Smooth muscle cell (in vitro differentiated cells): ENCODE measurements around the gene FAM170B. TPM values are rescaled to one million over a fixed set of nuclear protein-coding genes. Genes with fewer than 3 reads are reported as not detected.

Experiments
- DNase-seq: peaks from one replicate; lab custom pipeline; 2025; ENCODE audit not compliant: unreplicated experiment; lab: John Stamatoyannopoulos, UW
- H2AFZ ChIP-seq: fragments of 200-600 bp; sonication (generic); 2 replicates; pipeline ENCODE4 v1.6.0; 2016; ENCODE audit warnings: antibody characterized with exemption, low read depth, mild to moderate bottlenecking
- H3F3A ChIP-seq: fragments of 200-600 bp; sonication (generic); 2 replicates; pipeline ENCODE4 v1.6.0; 2017; ENCODE audit warnings: antibody characterized with exemption, low read depth
- H3K27ac ChIP-seq: fragments of 200-600 bp; sonication (generic); 2 replicates; pipeline ENCODE4 v1.5.1; 2016; ENCODE audit warnings: low read depth, mild to moderate bottlenecking
- H3K27me3 ChIP-seq: fragments of 200-600 bp; sonication (generic); 2 replicates; pipeline ENCODE4 v1.6.1; 2016; ENCODE audit warnings: low read depth, mild to moderate bottlenecking
- H3K36me3 ChIP-seq: fragments of 200-600 bp; sonication (generic); 2 replicates; pipeline ENCODE4 v1.5.1; 2016; ENCODE audit warnings: low read depth
- H3K4me1 ChIP-seq: fragments of 200-600 bp; sonication (generic); 2 replicates; pipeline ENCODE4 v1.5.1; 2016; ENCODE audit warnings: low read depth
- H3K4me2 ChIP-seq: fragments of 200-600 bp; sonication (generic); 2 replicates; pipeline ENCODE4 v1.6.0; 2016; ENCODE audit warnings: mild to moderate bottlenecking
- H3K4me3 ChIP-seq: fragments of 200-600 bp; sonication (generic); 2 replicates; pipeline ENCODE4 v1.5.1; 2016; ENCODE audit warnings: mild to moderate bottlenecking
- H3K79me2 ChIP-seq: fragments of 200-600 bp; sonication (generic); 2 replicates; pipeline ENCODE4 v1.6.0; 2016; ENCODE audit warnings: low read depth, mild to moderate bottlenecking
- H3K9ac ChIP-seq: fragments of 200-600 bp; sonication (generic); 2 replicates; pipeline ENCODE4 v1.6.0; 2016; ENCODE audit warnings: low read depth
- H3K9me3 ChIP-seq: fragments of 200-600 bp; sonication (generic); replicated peaks from 2 replicates; pipeline ENCODE4 v1.5.1; 2016; ENCODE audit warnings: low read depth
- H4K20me1 ChIP-seq: fragments of 200-600 bp; sonication (generic); 2 replicates; pipeline ENCODE4 v1.6.0; 2016; ENCODE audit warnings: low read depth
- CTCF ChIP-seq: fragments of 200-600 bp; sonication (generic); IDR thresholded peaks from 2 replicates; pipeline ENCODE4 v1.5.1; 2017; ENCODE audit warnings: borderline replicate concordance, mild to moderate bottlenecking, antibody characterized with exemption; ENCODE audit not compliant: insufficient read depth, poor library complexity, severe bottlenecking
- WGBS: methylation state at CpG from one replicate; pipeline ENCODE4 v1.1.7; 2016; ENCODE audit warnings: low lambda C conversion rate; 5-methylcytosine and 5-hydroxymethylcytosine counted together
- polyA plus RNA-seq: library from polyadenylated mRNA; unstranded; fragments of >200 nt; fragmentation: Nextera tagmentation; extraction: Ambion mirVana; gene quantifications from 2 replicates; pipeline ENCODE4 v1.2.1, GENCODE V29; 2016
- total RNA-seq: library from RNA; depleted of rRNA; stranded (reverse); fragments of >200 nt; gene quantifications from 2 replicates; pipeline ENCODE4 v1.2.3, GENCODE V29; 2014

The FAM170B gene
- total and polyA plus RNA-seq, 2 experiments from 2014 or later = not detected

GRCh38 chr10:49103761-49104160 is 30.1 kb downstream of the FAM170B start:
- DNase-seq = no peak
- H3K9ac ChIP-seq = no peak overlapping the region

GRCh38 chr10:49099046-49099445 is 34.8 kb downstream of the FAM170B start:
- Histone ChIP-seq H3K4me1 (no peaks in the 10 kb centered on the region), H3K4me2 (no peak overlapping the region), H3K79me2 (no peaks in the 10 kb centered on the region), H3K27ac (no peak overlapping the region), H4K20me1 (no peaks in the 10 kb centered on the region), H3F3A (no peaks in the 10 kb centered on the region), H3K4me3 (no peak overlapping the region), H3K27me3 (no peaks in the 10 kb centered on the region), H2AFZ (no peak overlapping the region), H3K36me3 (no peaks in the 10 kb centered on the region), H3K9me3 (no peaks in the 10 kb centered on the region), H3K9ac (no peak overlapping the region)
- no peak for DNase-seq
- 83% methylated on average over 8 of the region's 8 CpGs for WGBS
- no peak for TF ChIP-seq CTCF

More at GRCh38 chr10:49103761-49104160, 30.1 kb downstream of the FAM170B start:
- no peak overlapping the region for H3K4me2 ChIP-seq
- H3K27ac ChIP-seq = no peak overlapping the region
- no peaks in the 10 kb centered on the region for H3K79me2 ChIP-seq
- H4K20me1 ChIP-seq = peaks cover 6% of the 10 kb centered on the region
- H3F3A ChIP-seq = no peaks in the 10 kb centered on the region
- no peaks in the 10 kb centered on the region for H3K27me3 ChIP-seq
- WGBS = 95% methylated on average over 4 of the region's 4 CpGs
- no peak overlapping the region for H3K4me3 ChIP-seq
- no peaks in the 10 kb centered on the region for H3K9me3 ChIP-seq
- no peak overlapping the region for H2AFZ ChIP-seq
- TF ChIP-seq CTCF = no peak
- H3K4me1 ChIP-seq = no peaks in the 10 kb centered on the region
- H3K36me3 ChIP-seq = no peaks in the 10 kb centered on the region

- Histone ChIP-seq H3K4me3 (no peak overlapping the region), H3K9me3 (no peaks in the 10 kb centered on the region), H3K27me3 (no peaks in the 10 kb centered on the region), H3F3A (no peaks in the 10 kb centered on the region), H3K36me3 (no peaks in the 10 kb centered on the region), H2AFZ (no peak overlapping the region), H3K9ac (no peak overlapping the region), H3K27ac (no peak overlapping the region), H3K79me2 (no peaks in the 10 kb centered on the region), H3K4me1 (no peaks in the 10 kb centered on the region), H3K4me2 (no peak overlapping the region), H4K20me1 (no peaks in the 10 kb centered on the region)
- no peak for DNase-seq
- WGBS = 93% methylated on average over 8 of the region's 8 CpGs
- no peak for TF ChIP-seq CTCF
Measured at GRCh38 chr10:49096890-49097445, 36.9 kb downstream of the FAM170B start.

- no peak overlapping the region for H2AFZ ChIP-seq
- no peak overlapping the region for H3K4me3 ChIP-seq
- no peaks in the 10 kb centered on the region for H4K20me1 ChIP-seq
- no peak overlapping the region for H3K27ac ChIP-seq
- H3K36me3 ChIP-seq = no peaks in the 10 kb centered on the region
- DNase-seq = no peak
- WGBS = 88% methylated on average over 4 of the region's 4 CpGs
- H3K9me3 ChIP-seq = no peaks in the 10 kb centered on the region
- no peaks in the 10 kb centered on the region for H3K27me3 ChIP-seq
- H3F3A ChIP-seq = no peaks in the 10 kb centered on the region
- no peaks in the 10 kb centered on the region for H3K79me2 ChIP-seq
- H3K4me2 ChIP-seq = no peak overlapping the region
- H3K4me1 ChIP-seq = no peaks in the 10 kb centered on the region
- no peak overlapping the region for H3K9ac ChIP-seq
- no peak for TF ChIP-seq CTCF
Measured at GRCh38 chr10:49094646-49095045, 39.2 kb downstream of the FAM170B start.
